22Rv1 (cell line): ENCODE measurements around the gene D2HGDH.

ENCODE experiments used
- H3K27ac ChIP-seq: fragments of 450-650 bp; 2 replicates; pipeline ENCODE4 v1.5.1; 2017
- CTCF ChIP-seq: fragments of 450-650 bp; IDR thresholded peaks from 2 replicates; pipeline ENCODE4 v1.5.1; 2017; ENCODE audit warnings: mild to moderate bottlenecking
- ZFX ChIP-seq: fragments of 450-650 bp; IDR thresholded peaks from 2 replicates; pipeline ENCODE4 v1.6.1; 2017; ENCODE audit warnings: antibody characterized with exemption, borderline replicate concordance

The D2HGDH gene

GRCh38 chr2:241755166-241755565 lies 20.7 kb downstream of the D2HGDH start:
- TF ChIP-seq ZFX (no peak), CTCF (no peak)
- no peak overlapping the region for H3K27ac ChIP-seq

- no peak overlapping the region for H3K27ac ChIP-seq
- TF ChIP-seq ZFX (no peak), CTCF (no peak)
Observed at GRCh38 chr2:241755777-241756176, 21.3 kb downstream of the D2HGDH start.

GRCh38 chr2:241759067-241759807 lies 24.8 kb downstream of the D2HGDH start:
- peak overlapping the region; percentile 54 for H3K27ac ChIP-seq
- TF ChIP-seq CTCF (no peak), ZFX (no peak)

- H3K27ac ChIP-seq, result peak overlapping the region; percentile 54; the same call in 1 of the 2 replicates
Observed at GRCh38 chr2:241759893-241760292, 25.5 kb downstream of the D2HGDH start.

GRCh38 chr2:241760301-241760771 lies 25.9 kb downstream of the D2HGDH start:
- no peak for TF ChIP-seq CTCF
- TF ChIP-seq ZFX, result no peak
- H3K27ac ChIP-seq, result no peak overlapping the region

- TF ChIP-seq ZFX (no peak), CTCF (no peak)
Observed at GRCh38 chr2:241762321-241762932, 28.0 kb downstream of the D2HGDH start.

GRCh38 chr2:241762933-241763369 lies 28.5 kb downstream of the D2HGDH start:
- no peak overlapping the region for H3K27ac ChIP-seq

More at GRCh38 chr2:241762321-241762932, 28.0 kb downstream of the D2HGDH start:
- H3K27ac ChIP-seq, result no peak overlapping the region

More at GRCh38 chr2:241762933-241763369, 28.5 kb downstream of the D2HGDH start:
- TF ChIP-seq CTCF (no peak), ZFX (no peak)
